Progenitor cell of endocrine pancreas (in vitro differentiated cells): ENCODE results near the gene ROR1. TPM values are rescaled to one million over a fixed set of nuclear protein-coding genes. Genes with fewer than 3 reads are reported as not detected.

Experiments used
- DNase-seq: peaks from one replicate; pipeline ENCODE4 v3.0.0; 2021; ENCODE audit warnings: low spot score; ENCODE audit not compliant: unreplicated experiment
- H3K27ac Mint-ChIP-seq: 2 replicates; pipeline ENCODE4 v1.8.0; 2021; ENCODE audit warnings: mild to moderate bottlenecking, moderate library complexity, mixed read lengths
- H3K27me3 Mint-ChIP-seq: 2 replicates; pipeline ENCODE4 v1.8.0; 2021; ENCODE audit warnings: mixed read lengths
- H3K36me3 Mint-ChIP-seq: 2 replicates; pipeline ENCODE4 v1.8.0; 2022; ENCODE audit warnings: mixed read lengths; ENCODE audit not compliant: insufficient read depth
- H3K4me1 Mint-ChIP-seq: 2 replicates; pipeline ENCODE4 v1.8.0; 2021; ENCODE audit warnings: low read depth, mixed read lengths
- H3K4me3 Mint-ChIP-seq: 2 replicates; pipeline ENCODE4 v1.8.0; 2021; ENCODE audit warnings: low read depth, mild to moderate bottlenecking, moderate library complexity, mixed read lengths
- H3K9me3 Mint-ChIP-seq: 2 replicates; pipeline ENCODE4 v1.8.0; 2021; ENCODE audit warnings: low read depth, mixed read lengths
- total RNA-seq: library from RNA; stranded (reverse); gene quantifications from 2 replicates; pipeline ENCODE4 v1.2.1, GENCODE V29; 2021
- TF ChIP-seq, protein P1 (sequence below): fragments of 200-600 bp; sonication (generic); IDR thresholded peaks from one replicate; pipeline ENCODE4 v1.5.0; 2021; ENCODE audit warnings: antibody characterized with exemption, mild to moderate bottlenecking; ENCODE audit not compliant: unreplicated experiment

Gene ROR1
- total RNA-seq, 1 donor from 2014 or later: 63.8 TPM

GRCh38 chr1:63731117-63732043 lies 42.4 kb upstream of the ROR1 start:
- H3K36me3 Mint-ChIP-seq: peaks cover 1% of the 10 kb centered on the region
- H3K9me3 Mint-ChIP-seq: peaks cover 13% of the 10 kb centered on the region
- TF ChIP-seq, protein P1, sequence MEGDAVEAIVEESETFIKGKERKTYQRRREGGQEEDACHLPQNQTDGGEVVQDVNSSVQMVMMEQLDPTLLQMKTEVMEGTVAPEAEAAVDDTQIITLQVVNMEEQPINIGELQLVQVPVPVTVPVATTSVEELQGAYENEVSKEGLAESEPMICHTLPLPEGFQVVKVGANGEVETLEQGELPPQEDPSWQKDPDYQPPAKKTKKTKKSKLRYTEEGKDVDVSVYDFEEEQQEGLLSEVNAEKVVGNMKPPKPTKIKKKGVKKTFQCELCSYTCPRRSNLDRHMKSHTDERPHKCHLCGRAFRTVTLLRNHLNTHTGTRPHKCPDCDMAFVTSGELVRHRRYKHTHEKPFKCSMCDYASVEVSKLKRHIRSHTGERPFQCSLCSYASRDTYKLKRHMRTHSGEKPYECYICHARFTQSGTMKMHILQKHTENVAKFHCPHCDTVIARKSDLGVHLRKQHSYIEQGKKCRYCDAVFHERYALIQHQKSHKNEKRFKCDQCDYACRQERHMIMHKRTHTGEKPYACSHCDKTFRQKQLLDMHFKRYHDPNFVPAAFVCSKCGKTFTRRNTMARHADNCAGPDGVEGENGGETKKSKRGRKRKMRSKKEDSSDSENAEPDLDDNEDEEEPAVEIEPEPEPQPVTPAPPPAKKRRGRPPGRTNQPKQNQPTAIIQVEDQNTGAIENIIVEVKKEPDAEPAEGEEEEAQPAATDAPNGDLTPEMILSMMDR: no peak
- no peak for DNase-seq
- no peak overlapping the region for H3K4me3 Mint-ChIP-seq
- H3K27me3 Mint-ChIP-seq: no peaks in the 10 kb centered on the region
- no peak overlapping the region for H3K27ac Mint-ChIP-seq
- H3K4me1 Mint-ChIP-seq: peaks cover 6% of the 10 kb centered on the region

DNA sequence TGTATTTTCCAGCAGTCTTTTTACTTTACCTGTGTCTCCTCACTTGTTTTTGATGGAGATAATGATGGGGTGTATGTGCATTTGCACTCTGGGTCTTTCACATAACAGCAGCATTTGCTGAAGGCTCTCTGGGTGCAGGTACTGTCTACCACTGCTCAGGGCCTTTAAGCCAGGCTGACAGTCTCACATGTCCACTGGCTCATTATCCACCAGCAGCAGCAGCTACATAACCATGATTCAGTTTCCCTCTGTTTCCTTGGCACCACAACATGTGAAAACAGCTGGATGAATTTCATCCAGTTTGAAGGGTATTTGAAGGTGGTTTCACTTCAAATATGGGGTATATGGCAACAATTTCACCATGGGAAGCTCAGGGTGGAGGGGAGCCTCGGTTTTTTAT lies 41.2 kb upstream of the ROR1 start:
- no peak overlapping the region for H3K27ac Mint-ChIP-seq
- peaks cover 2% of the 10 kb centered on the region for H3K36me3 Mint-ChIP-seq
- H3K9me3 Mint-ChIP-seq: peaks cover 24% of the 10 kb centered on the region
- no peak overlapping the region for H3K4me3 Mint-ChIP-seq
- DNase-seq: no peak
- no peaks in the 10 kb centered on the region for H3K27me3 Mint-ChIP-seq
- TF ChIP-seq, protein P1: no peak
- H3K4me1 Mint-ChIP-seq: peaks cover 6% of the 10 kb centered on the region

DNA sequence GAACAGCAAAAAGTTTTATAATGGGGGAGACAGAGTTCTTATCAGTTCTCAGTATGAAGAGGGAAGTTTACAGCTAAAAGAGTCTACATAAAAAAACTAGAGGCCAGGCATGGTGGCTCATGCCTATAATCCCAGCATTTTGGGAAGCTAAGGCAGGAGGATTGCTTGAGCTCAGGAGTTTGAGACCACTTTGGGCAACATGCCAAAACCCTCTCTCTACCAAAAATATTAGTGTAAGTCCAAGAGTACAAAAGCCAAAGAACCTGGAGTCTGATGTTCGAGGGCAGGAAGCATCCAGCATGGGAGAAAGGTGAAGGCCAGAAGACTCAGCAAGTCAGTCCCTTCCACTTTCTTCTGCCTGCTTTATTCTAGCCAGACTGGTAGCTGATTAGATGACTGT lies 35.0 kb upstream of the ROR1 start:
- Mint-ChIP-seq H3K4me3 (no peak overlapping the region), H3K36me3 (peaks cover 2% of the 10 kb centered on the region), H3K9me3 (peaks cover 24% of the 10 kb centered on the region), H3K4me1 (peaks cover 2% of the 10 kb centered on the region), H3K27me3 (no peaks in the 10 kb centered on the region), H3K27ac (no peak overlapping the region)
- DNase-seq: no peak
- TF ChIP-seq, protein P1: no peak

- Mint-ChIP-seq H3K9me3 (peaks cover 22% of the 10 kb centered on the region), H3K36me3 (peaks cover 2% of the 10 kb centered on the region), H3K4me1 (peaks cover 2% of the 10 kb centered on the region), H3K27ac (no peak overlapping the region), H3K4me3 (no peak overlapping the region), H3K27me3 (no peaks in the 10 kb centered on the region)
- TF ChIP-seq, protein P1: no peak
- no peak for DNase-seq
Observed at GRCh38 chr1:63739452-63739851, 34.4 kb upstream of the ROR1 start.

DNA sequence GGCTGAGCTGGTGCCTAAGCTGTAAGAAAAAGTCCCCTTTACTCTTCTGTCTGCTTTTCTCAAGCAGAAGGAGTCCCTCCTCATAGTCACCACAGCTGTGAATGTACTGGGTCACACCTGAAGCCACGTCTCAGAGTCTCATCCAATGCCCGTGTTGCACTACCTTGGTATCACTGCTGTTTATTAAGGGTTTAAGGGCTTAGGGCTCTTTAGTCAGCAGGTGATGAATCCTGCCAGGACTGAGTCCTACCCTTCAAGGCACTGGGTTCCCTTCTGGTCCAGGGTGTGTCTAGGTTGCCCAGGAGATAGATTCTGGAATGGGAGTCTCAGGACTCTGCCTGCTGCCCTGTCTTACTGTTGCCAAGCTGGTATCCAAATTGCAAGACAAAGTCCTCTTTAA lies 33.4 kb upstream of the ROR1 start:
- peaks cover 16% of the 10 kb centered on the region for H3K9me3 Mint-ChIP-seq
- H3K27me3 Mint-ChIP-seq: no peaks in the 10 kb centered on the region
- TF ChIP-seq, protein P1: no peak
- H3K27ac Mint-ChIP-seq: no peak overlapping the region
- DNase-seq: no peak
- peaks cover 2% of the 10 kb centered on the region for H3K4me1 Mint-ChIP-seq
- H3K36me3 Mint-ChIP-seq: peaks cover 2% of the 10 kb centered on the region
- H3K4me3 Mint-ChIP-seq: no peak overlapping the region
